HG03575 (cell line): ENCODE results near the gene TP53.

Source experiments
- ATAC-seq: cut with Tn5 transposase; IDR thresholded peaks from one replicate; pipeline ENCODE4 v1.9.1; 2021; ENCODE audit not compliant: unreplicated experiment, insufficient number of reproducible peaks, low FRiP score; ENCODE audit errors: extremely low read depth

TP53 gene

DNA sequence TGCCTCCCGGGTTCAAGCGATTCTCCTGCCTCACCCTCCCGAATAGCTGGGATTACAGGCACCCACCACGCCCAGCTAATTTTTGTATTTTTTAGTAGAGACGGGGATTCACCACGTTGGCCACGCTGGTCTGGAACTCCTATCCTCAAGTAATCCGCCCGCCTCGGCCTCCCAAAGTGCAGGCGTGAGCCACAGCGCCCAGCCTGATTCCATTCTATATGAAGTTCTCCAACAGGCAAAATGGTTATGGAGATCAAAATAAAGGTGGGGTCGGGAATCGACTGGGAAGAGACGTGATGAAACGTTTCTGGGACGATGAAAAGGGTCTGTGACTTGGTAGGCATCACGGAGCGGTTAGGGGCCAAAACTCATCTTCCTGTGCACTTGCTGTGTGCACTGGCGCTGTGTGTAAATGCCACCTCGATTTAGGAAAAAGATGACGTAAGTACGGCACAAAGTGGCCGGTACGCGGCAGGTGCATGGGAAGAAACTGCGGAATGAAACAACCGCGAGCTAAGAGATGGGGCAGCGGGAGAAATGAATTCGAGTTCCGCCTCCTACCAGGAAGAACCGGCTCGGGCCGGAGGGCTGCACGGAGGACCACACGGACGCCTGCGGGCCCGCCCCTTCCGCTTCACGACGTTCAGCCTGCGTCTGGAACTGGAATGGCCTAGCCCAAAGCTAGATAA is 1.6 kb downstream of the TP53 start:
- no peak for ATAC-seq

DNA sequence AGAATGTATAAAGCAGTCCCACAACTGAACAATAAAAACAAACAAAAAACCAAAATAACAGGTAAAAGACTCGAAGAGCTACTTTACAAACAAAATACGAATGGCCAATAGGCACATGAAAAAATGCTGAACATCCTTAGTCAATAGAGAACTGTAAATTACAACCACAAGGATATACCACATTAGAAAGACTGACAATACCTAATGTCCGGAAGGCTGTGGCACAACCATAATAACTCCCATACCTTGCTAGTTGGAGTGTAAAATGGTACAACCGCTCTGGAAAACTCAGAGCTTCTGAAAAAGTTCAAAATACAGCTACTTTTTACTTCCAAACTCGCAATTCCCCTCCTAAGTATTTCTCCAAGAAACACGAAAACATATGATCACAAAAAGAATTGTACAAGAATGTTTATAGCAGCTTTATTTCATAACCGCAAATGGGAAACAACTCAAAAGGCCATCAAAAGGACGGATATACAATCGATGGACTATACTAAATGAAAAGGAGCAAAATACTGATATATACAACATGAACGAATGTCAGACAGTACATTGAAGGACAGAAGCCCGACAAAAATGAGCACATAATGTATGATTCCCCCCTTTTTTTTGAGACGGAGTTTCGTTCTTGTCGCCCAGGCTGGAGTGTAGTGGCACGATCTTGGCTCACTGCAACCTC is 2.3 kb downstream of the TP53 start:
- no peak for ATAC-seq

DNA sequence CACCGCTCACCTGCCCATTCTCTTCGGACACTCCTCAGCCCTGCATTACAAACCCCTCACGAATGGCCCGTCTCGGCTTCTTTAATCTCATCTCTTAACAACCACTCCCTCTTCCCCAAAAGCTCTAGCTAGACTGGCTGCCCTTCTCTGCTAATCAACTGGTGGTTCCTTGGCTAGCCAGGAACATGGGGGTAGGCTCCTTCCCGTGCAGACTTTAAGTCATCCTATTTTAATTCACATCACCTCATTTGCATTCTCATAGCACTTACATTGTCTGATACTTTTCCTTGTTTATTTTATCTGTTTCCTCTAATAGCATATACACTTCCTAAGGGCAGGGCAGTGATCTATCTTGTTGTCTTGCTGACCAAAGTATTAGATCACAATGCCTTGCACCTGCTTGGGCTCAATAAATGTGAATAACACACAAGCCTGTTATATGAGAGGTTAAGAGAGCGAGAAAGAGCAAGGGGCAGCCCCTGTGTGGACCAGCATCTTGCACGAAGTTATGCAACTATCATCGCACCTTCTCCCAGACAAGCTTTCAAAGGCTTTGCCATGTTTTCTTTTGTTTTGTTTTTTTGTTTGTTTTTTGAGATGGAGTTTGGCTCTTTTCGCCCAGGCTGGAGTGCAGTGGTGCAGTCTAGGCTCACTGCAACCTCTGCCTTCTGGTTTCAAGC is 9.8 kb downstream of the TP53 start:
- no peak for ATAC-seq

DNA sequence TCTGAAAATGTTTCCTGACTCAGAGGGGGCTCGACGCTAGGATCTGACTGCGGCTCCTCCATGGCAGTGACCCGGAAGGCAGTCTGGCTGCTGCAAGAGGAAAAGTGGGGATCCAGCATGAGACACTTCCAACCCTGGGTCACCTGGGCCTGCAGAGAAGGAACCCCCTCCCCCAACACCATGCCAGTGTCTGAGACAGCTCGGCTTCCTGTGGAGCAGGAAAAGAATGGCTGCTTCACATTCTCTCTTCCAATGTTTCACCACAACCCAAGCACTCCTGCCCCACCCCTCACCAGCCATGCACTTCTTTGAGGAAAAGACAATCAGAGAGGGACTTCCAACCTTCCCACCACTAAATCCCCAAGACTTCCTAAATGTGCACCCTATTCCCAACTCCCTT is 10.8 kb downstream of the TP53 start:
- ATAC-seq: no peak

DNA sequence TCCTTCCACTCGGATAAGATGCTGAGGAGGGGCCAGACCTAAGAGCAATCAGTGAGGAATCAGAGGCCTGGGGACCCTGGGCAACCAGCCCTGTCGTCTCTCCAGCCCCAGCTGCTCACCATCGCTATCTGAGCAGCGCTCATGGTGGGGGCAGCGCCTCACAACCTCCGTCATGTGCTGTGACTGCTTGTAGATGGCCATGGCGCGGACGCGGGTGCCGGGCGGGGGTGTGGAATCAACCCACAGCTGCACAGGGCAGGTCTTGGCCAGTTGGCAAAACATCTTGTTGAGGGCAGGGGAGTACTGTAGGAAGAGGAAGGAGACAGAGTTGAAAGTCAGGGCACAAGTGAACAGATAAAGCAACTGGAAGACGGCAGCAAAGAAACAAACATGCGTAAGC is 12.4 kb downstream of the TP53 start:
- no peak for ATAC-seq

DNA sequence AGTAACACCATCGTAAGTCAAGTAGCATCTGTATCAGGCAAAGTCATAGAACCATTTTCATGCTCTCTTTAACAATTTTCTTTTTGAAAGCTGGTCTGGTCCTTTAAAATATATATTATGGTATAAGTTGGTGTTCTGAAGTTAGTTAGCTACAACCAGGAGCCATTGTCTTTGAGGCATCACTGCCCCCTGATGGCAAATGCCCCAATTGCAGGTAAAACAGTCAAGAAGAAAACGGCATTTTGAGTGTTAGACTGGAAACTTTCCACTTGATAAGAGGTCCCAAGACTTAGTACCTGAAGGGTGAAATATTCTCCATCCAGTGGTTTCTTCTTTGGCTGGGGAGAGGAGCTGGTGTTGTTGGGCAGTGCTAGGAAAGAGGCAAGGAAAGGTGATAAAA is 14.1 kb downstream of the TP53 start:
- ATAC-seq: no peak

DNA sequence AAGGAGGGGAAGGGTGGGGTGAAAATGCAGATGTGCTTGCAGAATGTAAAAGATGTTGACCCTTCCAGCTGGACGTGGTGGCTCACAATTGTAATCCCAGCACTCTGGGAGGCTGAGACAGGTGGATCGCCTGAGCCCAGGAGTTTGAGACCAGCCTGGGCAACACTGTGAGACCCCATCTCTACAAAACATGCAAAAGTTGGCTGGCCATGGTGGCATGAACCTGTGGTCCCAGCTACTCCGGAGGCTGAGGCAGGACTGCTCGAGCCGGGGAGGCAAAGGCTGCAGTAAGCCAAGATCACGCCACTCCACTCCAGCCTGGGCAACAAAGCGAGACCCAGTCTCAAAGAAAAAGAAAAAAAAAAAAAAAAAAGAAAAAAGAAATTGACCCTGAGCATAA is 18.8 kb downstream of the TP53 start:
- ATAC-seq: no peak

DNA sequence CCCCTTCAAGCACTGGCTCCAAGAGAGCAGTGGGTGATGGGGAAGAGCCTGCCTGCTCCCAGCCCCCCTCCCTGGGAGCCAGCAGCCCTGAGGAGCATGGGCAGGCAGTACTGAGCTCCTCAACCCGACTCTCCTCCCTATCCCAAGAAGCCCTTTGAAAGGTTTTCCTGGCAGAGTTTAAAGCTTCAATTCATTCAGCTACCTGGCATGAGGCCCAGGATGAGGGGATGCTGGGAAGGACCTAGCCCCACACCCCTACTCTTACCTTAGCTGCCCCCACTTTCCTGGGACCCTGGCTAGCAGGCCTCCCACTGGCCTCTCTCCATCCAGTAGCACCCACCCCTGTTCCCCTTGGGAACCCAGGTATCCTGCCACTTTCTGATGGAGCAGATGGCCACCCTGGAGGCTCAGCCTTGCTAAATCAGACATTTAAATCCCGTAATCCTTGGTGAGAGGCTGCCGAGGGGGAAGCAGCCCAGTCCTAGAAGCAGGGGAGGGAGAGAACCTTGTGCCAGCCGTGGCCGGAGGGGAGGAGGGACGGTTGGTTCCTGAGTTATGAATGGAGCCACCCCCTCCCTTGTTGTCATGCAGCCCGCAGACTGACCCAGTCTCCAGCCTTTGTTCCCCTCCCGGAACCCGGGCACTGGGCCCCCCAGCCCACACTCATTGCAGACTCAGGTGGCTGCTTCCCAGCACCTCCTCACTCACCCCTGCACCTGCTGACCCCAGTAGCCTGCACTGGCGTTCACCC is 19.5 kb downstream of the TP53 start:
- ATAC-seq: no peak

DNA sequence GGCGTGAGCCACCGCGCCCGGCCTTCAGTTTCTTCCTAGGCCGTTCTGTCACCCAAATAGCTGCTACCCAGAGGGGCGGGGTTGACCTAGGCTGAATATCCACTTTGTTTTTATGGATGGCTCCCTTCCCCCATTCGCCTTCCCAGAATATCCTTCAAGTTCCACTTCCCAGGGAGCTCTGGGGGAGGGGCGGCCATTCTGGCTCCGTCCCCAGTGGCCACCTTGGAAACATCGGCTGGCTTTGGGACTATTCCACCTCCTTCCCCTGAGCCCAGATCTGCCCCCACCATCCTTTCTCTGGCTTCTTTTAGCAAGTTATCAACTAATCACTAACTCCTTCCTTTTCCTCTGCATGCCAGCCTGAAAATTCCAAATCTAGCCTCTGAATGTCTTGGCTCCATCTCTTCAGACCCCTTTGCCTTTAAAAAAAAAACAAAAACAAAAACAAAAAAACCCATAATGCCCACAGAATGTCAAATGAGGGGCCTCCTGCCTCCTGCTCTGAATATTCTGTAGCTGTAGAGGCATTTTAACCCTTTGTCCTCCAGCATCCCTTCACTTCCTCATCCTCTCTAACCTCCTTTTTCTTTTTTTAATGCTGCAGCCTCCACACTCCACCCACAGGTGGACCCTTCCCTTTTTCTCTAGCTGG is 30.2 kb downstream of the TP53 start:
- no peak for ATAC-seq

DNA sequence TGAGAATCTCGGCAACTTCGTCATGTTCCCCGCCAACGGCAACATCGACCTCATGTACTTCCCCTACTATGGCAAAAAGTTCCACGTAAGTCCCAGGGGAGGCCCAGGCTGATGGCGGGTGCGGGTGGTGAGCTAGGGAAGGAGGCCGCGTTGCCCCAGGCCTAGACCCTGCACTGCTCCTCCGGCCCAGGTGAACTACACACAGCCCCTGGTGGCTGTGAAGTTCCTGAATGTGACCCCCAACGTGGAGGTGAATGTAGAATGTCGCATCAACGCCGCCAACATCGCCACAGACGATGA is 31.8 kb downstream of the TP53 start:
- ATAC-seq: no peak

DNA sequence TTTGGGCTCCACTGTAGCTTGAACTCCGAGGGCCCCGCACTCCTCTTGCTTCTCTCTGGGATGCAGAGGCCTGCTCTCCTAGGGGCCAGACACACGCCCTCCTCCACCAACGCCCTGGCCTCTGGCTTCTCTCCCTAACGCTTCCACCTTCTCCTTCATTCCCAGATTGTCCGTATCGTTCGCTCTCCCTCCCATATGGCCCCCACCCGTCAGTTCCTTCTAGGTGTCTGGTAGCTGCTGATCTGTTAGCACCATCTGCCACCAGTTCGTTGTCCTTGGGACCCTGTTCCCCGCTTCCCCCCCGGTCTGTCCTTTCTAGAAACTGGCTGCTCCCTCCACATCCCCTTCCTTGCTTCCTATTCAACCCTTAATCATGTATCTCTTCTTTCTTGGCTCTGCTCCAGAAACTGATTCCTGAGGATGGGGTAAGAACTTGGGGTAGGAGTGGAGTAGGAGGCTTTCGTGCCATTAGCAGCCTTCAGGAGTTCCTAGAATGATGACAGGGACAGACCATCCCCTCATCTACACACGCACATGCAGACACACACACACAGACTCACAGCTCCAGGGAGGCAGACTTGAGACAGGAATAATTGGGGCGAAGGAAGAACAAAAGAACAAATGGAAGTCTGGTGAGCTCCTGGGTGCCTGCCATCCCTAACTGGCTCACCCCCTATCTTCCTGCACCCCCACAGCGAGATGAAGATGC is 32.3 kb downstream of the TP53 start:
- no peak for ATAC-seq

DNA sequence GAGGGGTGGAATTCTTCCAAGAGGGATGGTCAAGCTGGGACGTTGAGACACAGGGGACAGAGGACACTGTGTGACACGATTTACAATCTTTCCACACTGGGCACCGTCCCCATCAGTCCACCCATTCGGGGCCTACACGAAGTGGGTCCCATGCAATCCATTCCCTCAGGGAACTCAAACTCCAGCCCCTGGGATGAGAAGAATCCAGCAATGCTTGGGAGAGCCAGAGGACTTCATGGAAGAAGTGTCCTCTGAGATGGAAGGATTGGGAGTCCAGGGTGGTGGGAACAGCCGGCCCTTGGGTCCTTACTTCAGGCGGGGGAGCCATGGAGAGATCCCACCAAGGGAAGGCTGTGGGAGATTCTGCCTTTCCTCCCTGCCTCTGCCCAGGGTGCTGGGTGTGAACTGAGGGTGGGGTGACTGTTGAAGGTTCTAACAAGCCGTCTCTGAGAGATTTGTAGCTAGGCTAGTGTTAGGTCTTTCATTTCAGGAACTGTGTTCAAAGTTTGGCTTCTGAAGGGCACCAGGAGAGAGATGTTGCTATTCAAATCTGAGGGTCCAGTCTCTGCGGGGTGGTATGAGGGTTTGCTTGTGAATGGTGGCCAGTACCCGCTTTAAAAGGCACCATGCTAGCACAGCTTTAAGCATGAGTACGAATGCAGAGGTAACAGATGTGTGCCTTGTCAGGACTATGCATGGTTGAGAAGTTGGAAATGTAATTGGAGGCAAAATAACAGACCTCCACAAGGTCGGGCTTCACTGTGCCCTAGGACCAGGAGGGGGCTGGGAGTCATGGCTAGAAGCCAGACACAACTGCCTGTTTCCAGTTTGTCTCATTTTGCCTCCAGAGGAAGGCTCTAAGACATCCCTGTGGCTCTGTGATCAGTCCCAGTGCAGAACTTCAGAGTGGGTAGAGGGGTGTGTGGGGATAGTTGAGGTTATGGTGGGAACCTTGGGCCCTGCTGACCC is 34.6 kb downstream of the TP53 start:
- no peak for ATAC-seq

DNA sequence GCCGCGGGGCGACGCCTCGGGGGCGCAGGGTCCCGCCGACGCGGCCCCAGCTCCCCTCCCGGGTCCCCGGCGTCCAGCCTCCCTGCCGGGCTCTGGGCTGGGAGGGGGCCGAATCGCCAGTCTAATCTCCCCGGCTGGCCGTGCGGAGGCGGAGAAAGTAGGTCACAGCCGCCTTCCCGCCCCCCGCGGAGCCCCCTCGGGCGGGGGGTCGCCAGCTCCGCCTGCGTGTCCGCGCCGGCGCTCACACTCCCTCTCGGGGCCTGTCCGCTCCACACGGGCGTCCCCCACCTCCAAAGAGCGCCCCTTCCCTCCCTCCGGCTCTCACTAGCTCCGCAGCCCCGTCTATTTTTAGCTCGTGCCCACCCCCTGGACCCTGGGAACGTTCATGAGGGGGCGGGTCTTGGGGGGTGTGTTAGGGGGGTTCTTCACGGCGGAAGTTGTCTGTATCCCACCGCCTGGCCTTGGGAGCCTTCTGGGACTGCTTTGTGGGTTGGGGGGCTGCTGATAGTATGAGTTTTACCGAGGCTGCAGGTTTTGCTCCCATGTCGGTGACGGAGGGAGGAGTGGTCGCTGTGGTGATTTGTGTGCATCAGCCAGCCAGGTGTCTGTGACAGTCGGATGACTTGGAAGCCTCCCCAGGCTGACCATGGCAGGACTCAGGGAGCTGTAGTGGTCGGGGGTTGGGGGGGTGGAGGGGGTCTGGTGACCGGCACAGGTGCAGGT is 35.5 kb downstream of the TP53 start:
- no peak for ATAC-seq

DNA sequence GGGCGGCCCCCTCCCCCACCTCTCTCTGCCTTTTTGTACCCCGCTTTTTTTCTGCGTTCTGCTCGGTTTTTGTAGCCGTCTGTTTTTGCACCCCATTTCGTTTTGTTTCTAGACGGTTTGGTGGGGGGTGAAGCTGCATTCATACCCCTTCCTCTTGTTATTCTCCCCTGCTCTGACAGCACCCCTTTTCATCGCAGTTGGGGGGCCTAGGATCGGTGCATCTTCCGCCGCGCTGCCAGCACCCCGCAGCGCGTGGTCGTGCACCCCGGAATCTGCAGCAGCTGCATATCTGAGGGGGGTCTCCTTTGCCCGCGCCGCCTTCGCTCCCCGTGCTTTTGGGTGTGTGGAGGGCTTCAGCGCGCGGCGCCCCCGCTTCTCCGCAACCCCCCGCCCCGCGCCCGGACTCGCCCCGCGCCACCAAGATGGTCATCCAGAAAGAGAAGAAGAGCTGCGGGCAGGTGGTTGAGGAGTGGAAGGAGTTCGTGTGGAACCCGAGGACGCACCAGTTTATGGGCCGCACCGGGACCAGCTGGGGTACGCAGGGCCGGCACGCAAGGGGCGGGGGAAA is 36.1 kb downstream of the TP53 start:
- no peak for ATAC-seq

DNA sequence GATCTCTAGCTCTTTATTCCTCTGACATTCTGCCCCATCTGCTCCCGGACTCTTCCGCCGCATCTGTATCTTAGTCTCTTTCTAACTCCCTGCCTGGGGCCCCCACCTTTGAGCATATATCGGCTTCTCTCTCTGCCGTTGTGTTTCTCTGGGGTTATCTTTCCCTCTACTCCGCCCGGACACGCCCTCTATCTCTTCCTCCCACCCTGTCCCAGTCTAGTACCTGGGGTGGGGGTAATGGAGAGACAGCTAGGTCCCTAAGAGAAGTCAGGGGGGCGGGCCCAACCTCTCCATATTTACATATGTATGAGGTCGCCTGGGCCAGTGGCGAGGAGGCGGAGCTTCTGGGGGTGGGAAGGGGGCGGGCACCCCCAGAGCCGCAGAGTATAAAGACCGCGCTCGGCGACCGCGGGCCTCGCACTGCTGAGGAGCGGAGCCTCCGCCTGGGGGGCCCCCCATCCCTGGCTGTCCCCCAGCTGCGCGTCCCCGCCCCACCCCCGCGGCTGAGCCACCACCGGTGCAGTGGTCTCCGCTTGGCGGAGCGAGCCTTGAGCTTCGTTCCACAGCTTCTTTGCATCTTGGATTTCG is 36.7 kb downstream of the TP53 start, which contains the start of gene ATP1B2:
Gene ATP1B2, plus strand, starts transcription at position 418 of the 588 bp plus-strand sequence. CDS start 593 bp downstream, outside the sequence.
- ATAC-seq: no peak

DNA sequence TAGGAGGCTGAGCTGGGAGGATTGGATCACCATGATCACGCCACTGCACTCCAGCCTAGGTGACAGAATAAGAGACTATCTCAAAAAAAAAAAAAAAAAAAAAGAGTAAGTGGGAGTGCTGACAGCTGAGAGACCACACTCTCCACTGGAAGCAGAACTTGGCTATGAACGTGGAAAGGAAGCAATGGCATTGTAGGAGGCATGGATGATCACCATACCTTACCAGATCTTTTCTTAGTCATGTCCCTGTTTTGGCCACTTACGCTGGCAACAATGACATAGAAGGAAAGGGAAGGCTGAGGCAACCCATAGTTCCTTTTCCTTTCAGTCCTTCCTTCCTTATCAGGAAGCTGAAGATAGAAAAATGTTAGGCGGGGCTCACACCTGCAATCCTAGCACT is 40.3 kb downstream of the TP53 start:
- no peak for ATAC-seq
